ENCODE data around the gene TRABD2B.

DNA sequence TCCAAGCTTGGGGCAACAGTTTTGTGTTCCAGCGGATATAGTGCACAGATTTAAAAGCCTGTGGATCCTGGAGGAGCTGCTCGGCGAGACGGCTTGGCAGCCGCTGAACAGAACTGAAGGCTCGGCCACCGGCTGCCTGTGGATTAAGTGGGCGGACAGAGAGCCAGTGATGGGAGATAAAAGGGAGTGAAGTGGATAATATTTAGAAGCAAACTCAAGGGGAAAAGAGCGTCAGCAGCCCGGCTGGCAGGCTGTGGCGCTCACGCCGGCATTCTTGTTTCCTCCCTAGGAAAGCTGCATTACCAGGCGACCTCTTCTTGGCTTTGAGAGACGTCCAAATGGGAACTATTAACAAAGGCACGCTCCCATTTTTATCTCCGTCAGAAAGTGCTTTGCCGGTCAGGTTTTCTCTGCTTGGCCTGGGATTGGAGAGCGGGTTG, 10.4 kb downstream of the TRABD2B start:
- TF ChIP-seq MAZ (IDR thresholded peaks at IDR 0.05; ENCODE audit: borderline replicate concordance, low read depth, low read length) (no peak), CEBPB (IDR thresholded peaks at IDR 0.05; ENCODE audit: low read depth, low read length) (no peak), CTCF (conservative IDR thresholded peaks at IDR 0.05; ENCODE audit: low read depth, low read length) (no peak), POLR2A (IDR thresholded peaks at IDR 0.05; ENCODE audit: low read depth, low read length) (no peak), MXI1 (IDR thresholded peaks at IDR 0.05; ENCODE audit: borderline replicate concordance, low read depth, low read length) (no peak), RAD21 (IDR thresholded peaks at IDR 0.05; ENCODE audit: low read length) (no peak), ELK1 (IDR thresholded peaks at IDR 0.05; ENCODE audit: borderline replicate concordance, low read depth, low read length) (no peak), FOS (IDR thresholded peaks at IDR 0.05; ENCODE audit: low read depth, low read length) (no peak), CHD1 (IDR thresholded peaks at IDR 0.05; ENCODE audit: low read depth, low read length) (no peak), RFX5 (IDR thresholded peaks at IDR 0.05; ENCODE audit: low read depth, low read length) (no peak), BHLHE40 (IDR thresholded peaks at IDR 0.05; ENCODE audit: low read depth, low read length) (no peak)
- TF ChIP-seq, protein P1, sequence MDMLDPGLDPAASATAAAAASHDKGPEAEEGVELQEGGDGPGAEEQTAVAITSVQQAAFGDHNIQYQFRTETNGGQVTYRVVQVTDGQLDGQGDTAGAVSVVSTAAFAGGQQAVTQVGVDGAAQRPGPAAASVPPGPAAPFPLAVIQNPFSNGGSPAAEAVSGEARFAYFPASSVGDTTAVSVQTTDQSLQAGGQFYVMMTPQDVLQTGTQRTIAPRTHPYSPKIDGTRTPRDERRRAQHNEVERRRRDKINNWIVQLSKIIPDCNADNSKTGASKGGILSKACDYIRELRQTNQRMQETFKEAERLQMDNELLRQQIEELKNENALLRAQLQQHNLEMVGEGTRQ (IDR thresholded peaks at IDR 0.05; ENCODE audit: low read depth, low read length) = no peak
